ENCODE results near the gene APLP1.

DNA sequence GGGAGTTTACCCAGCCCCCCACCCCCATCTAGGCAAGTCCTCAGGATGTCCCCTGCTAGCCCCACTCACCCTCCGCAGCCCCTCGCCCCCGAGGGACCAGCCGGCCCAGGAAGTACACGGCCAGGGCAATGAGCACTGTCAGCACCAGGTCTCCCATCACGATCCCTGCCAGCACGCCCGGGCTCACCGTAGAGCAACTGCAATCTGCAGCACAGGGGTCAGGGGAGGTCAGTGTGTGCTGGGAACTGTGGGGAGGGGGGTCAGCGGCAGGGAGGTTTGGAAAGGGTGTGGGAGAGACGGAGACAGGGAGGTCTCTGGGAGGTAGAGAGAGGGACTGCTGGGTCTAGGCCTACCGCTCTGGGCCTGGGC, 39.0 kb downstream of the APLP1 start:
- TF ChIP-seq, protein P1, sequence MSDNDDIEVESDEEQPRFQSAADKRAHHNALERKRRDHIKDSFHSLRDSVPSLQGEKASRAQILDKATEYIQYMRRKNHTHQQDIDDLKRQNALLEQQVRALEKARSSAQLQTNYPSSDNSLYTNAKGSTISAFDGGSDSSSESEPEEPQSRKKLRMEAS (IDR thresholded peaks at IDR 0.05), result no peak
- no peak for TF ChIP-seq CTCF (IDR thresholded peaks at IDR 0.05)
- no peak for TF ChIP-seq MAFK (IDR thresholded peaks at IDR 0.05; ENCODE audit: partially characterized antibody)
